GM08714 (cell line): ENCODE measurements around the gene FGD4.
"Not testable (repeated sequence)": the region's sequence is repeated elsewhere in the genome, so short reads cannot be mapped to it uniquely, and the experiment has no call there.

Experiments used
- H3K4me3 ChIP-seq: fragments of 200-500 bp; sonication (Bioruptor generic); 2 replicates; pipeline ENCODE4 v1.5.1; 2014; ENCODE audit warnings: mild to moderate bottlenecking, low read length, inconsistent platforms
- ZNF274 ChIP-seq: IDR thresholded peaks from 2 replicates; pipeline ENCODE4 v1.6.1; 2012; ENCODE audit warnings: mild to moderate bottlenecking, low read depth, low read length

FGD4 gene

DNA sequence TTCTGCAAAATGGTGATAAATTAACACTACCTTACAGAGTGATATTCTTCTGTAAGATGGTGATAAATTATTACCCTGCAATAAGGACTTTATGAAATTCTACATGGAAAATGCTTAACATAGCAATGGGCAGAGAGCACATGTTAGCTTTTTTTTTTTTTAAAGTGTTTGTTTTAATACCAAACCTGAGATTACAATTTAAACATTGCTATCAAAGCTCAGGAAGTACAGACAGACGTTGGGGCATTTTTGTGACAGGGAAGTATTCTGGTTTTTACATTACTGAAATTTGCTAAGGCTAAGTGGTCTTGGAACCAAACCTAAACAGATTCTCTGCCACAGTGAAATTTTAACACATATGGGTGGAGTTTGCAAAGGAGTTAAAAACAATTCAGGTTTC is 133.1 kb downstream of the FGD4 start:
- H3K4me3 ChIP-seq, result no peak overlapping the region
- no peak for TF ChIP-seq ZNF274

DNA sequence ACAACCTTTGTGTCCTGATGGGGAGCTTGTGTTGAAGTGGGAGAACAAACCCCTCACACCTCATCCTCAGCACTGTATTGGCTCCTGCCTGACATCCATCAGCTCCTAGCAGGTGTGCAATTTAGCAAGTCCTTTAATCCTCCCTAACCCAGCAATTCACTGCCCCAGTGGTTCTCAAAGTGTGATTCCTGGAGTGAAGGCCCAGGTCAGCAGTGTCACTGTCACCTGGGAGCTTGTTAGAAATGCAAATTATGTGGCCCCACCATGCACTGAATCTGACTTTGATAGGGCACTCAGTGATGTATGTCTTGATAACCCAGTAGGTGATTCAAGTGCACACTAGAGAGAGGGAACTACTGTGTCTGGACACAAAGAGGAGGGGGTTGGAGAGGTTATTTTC is 133.6 kb downstream of the FGD4 start:
- no peak overlapping the region for H3K4me3 ChIP-seq
- TF ChIP-seq ZNF274, result no peak

DNA sequence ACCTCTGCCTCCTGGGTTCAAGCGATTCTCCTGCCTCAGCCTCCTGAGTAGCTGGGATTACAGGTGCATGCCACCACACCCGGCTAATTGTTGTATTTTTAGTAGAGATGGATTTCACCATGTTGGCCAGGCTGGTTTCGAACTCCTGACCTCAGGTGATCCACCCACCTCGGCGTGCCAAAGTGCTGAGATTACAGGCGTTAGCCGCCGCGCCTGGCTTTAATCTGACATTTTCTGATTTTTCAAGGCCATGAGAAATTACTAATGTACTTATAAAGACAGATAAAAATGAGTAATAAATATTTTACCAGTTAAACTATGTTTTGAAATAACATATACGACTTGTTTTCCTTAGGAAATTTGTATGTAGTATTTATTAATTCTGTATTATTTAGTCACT is 134.1 kb downstream of the FGD4 start:
- H3K4me3 ChIP-seq, result not testable (repeated sequence)

DNA sequence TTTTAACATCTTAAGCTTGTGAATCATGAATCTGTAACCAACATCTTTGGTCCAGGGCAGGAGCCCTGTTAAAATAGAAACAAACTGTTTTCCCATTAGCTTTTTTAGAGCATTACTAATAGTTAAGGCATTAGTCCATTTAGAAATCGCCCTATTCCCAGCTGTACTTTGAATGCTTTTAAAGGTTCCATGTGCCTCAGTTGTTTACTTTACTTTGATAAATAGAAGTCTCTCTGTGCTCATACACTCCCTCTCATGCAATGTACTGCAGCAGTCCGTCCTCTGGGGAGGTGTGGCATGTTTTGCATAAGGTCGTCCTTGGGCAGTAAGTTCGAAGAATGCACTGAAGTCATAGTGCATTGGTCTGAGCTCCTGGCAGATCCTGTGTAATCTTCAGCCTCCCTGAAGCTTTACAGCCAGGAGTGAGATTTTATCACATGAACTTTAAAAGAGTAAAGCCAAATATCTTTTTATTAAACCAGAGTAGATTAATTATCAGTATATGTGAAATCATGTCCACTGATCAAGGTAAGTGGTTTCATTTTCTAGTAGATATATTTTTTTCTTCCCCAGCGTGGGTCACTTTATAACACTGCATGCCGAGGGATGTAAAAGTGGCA is 134.7 kb downstream of the FGD4 start:
- peak overlapping the region; percentile 12; the same call in 1 of the 2 replicates for H3K4me3 ChIP-seq
- TF ChIP-seq ZNF274, result no peak

DNA sequence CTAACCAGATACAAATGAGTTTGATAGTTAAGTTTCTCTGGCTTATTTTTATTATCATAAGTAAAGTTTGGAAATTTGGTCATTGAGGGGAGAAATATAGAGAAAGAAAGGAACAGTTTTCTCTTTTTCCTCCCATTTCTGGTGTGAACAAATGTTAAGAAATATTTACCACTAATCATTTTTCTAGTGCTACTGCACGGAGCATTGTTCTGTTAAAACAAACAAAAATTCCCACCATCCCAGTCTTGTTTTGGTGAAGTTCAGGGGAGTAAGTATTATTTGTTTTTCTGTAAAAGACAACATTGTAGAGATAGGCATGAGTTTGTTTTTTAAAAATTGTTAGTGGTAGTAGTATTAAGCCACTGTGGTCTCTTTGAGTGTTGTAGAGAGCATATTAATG is 135.3 kb downstream of the FGD4 start:
- no peak for TF ChIP-seq ZNF274
- H3K4me3 ChIP-seq, result no peak overlapping the region

DNA sequence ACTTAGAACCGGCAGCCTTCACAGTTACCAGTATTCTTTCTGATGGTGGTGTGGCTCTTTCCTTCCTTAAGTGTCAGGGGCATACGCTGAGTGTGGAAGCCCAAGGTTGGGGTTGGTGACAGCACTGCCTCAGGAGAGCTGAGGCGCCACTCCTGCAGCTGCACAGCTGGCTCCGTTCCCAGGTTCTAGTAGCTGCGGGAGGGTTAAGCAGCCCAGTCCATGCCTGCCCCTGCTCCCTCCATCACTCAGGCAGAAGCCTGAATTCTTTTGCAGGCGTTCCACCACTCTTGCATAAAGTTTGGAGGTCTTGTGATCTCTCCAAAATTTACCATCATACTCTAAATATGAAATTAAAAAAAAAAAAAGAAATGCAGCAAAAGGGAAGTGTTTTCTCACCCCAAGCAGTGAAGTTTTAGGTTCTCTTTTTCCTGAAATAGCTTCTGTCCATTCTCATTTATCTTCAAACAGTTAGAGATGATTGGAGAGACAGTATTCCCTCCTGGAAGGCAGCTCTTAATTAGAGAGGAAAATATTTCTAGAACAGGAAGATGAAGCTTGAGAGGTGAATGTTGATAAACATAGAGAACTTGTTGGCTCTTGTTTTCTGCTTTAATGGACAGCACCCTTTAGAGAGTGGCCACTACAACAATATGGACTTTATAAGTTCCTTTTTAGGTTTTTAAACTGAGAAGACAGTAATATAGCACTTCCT is 136.1 kb downstream of the FGD4 start:
- no peak overlapping the region for H3K4me3 ChIP-seq
- TF ChIP-seq ZNF274, result no peak

DNA sequence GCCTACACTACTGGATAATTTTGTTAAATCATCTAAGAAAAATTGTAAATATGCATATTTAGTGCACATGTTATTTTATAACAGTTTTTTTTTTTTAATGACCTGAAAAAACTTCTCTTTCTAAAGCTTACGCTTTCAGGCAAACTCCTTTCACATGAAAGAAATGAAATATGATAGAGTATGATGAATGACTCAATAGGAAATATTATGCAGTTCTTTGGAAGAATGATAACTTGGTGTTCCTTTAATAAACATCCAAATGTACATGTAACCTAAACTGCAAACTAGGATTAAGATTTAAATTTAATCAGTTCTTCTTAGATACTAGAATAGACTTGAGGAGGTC is 136.6 kb downstream of the FGD4 start:
- TF ChIP-seq ZNF274, result no peak
- H3K4me3 ChIP-seq, result no peak overlapping the region

DNA sequence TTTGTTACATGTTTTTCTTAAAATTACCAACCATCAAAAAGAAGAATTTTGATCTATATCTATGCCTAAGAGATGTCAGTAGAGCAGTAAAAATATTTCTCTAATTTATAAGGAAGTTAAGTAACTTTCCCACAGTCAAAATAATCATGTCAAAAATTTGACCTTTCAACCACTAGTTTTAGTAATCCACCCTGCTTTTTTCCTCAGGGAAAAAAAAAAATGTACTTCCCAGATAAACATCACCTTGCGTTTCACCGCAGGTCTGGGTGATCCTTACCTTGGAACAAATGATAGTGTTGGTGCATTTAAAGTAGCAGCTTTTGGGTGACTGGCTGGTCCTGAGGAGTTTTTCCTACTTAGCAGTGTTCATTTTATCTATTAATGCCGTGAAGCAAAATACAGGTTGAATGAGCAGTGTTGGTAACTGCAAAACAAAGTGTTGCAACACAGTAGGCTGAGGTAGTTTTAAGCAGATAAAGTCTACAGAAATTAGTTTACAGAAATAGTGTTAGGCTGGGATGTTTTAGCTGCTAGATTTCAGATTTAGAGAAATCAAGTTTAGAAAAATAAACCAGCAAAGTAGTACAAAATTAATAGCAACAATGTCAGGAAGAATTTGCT is 142.5 kb downstream of the FGD4 start:
- H3K4me3 ChIP-seq, result no peak overlapping the region
- TF ChIP-seq ZNF274, result no peak

DNA sequence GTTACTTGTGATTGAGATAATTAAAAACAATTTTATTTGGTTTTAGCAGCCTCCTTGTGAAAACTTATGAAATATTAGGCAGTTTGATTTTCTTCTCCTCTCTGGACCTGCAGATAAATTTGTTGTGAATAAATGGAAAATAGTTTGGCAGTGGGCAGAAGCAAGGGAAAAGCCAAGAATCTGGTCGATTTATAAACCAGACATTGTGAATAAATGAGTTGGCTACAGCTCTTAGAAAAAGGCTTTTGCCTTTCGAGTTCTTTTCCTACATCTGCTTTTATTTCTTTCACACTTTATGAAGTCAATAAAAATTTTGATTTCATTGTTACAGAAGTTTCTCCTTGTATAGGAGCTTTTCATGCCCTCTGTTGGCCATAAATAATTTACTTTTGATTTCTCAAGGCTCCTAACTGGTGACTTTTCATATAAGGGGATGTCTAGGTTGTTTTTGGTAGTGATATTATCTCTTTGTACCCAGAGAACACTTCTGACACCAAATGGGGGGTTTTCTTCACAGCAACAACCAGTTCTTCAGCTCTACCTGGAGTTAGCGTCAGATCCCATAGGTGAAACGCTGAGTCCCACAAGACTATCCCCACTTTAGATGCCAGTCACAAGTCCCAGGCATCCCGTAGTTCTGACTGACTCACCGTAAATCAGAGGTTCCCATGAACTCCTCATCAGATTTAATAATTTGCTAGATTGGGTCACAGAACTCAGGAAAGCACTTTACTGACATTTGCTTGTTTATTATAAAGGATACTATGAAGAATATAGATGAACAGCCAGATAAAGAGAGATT is 143.3 kb downstream of the FGD4 start:
- H3K4me3 ChIP-seq, result no peak overlapping the region
- no peak for TF ChIP-seq ZNF274

DNA sequence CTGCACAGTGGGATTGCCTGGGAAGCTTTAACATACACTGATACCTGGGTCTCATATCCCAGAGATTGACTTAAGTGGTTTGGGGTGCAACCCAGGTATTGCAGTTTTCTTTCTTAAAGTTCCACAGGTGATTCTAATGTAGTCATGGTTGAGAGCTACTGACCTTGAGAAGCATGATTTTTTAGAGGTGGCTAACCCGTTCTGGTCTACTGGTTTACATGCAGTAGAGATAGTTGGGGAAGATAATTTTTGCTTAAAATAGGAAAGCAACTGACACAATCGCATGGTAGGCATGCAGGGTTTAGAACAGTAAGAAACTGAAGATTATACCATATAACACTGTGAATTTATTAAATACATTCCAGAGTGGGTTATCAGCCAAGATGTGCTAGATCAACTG is 145.5 kb downstream of the FGD4 start:
- H3K4me3 ChIP-seq, result no peak overlapping the region
- no peak for TF ChIP-seq ZNF274

DNA sequence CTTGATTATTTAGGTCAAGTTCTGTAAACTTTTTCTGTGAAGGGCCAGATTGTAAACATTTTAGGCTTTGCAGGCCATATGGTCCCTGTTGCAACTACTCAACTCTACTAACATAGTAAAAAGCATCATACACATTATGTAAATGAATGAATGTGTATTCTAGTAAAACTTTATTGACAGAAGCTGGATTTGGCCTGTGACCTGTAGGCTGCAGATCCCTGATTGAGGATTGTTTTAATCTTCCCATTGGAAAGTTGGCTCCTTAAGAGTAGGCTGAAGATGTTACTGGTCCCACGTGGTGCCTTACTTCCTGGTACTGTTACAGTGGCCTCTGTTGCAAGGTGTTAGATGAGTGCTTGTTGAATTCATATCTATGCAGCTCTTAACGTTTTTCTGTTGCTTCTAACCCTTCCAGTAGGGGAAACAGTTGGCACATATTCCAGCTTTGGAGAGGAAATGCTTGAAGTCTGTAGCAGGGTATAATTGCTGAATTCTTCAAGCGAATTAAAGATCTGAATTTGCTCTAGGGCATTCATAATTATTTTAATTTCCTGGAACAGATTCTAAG is 146.1 kb downstream of the FGD4 start:
- no peak overlapping the region for H3K4me3 ChIP-seq
- no peak for TF ChIP-seq ZNF274

DNA sequence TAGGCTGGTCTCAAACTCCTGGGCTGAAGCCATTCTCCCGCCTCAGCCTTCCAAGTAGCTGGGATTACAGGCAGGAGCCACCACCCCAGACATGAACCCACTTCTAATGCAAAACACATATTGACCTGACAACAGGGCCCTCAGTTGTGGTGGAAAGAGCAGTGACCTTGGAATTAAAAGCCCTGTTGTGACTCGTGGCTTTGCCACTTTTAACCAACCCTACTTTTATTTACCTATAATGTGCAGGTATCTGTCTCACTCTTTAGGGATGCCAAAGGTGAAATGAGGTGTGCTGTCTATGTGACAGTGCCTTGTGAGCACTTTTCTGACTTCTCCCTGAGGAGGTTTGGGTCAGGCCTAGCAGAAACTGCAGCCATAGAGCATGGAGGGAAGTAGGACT is 146.9 kb downstream of the FGD4 start:
- TF ChIP-seq ZNF274, result no peak
- H3K4me3 ChIP-seq, result no peak overlapping the region

DNA sequence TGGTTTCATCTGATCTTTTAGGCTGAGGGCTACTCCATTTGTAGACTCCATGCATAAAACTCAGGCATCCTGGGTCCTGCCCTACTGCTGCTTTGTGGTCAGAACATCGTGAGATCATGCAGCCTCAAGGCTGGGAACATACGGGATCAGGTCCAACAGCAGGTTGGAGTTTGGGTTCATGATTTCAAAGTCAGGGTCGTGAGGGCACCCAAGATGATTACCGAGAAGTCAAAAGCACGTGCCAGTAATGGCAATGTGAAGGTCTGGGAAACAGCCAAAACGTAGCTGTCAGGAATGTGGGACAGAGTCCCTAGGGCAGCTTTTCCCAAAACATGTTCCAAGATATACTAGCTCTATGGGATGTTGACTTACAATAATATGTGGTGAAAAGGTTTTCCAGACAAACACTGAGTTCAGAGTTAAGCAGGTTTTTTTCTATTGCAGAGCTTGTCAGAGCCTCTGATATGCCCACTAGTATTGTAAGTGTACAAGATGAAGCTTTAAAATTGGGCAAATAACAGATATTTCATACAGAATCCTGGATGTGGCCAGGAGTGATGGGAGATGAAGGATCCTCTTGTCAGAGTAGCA is 149.4 kb downstream of the FGD4 start:
- TF ChIP-seq ZNF274, result no peak
- no peak overlapping the region for H3K4me3 ChIP-seq

DNA sequence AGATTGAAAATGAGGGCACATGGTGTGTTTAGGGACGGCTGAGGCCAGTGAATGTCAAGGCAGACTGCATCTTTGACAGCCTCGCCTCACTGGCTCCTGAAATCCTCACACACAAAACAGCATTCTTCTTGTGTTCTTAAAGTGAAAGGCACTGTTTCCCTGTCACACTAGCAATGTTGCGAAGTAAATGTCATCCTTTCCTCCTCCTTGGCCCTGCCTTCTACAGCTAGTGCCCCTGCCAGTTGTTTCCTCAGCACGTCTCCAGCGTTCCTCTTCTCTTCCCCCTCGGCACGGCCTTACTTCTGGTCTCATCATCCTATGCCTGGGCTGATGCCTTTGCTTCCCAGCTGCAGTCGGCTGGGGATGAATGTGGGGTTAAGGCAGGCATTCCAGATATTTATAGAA is 150.3 kb downstream of the FGD4 start:
- no peak for TF ChIP-seq ZNF274
- H3K4me3 ChIP-seq, result no peak overlapping the region
